GM19238 (cell line): Measurements from ENCODE around the gene KRT222.

ENCODE experiments used
- DNase-seq: peaks from one replicate; pipeline ENCODE4 v3.0.0; 2011; ENCODE audit warnings: low spot score; ENCODE audit not compliant: insufficient read length

The KRT222 gene

DNA sequence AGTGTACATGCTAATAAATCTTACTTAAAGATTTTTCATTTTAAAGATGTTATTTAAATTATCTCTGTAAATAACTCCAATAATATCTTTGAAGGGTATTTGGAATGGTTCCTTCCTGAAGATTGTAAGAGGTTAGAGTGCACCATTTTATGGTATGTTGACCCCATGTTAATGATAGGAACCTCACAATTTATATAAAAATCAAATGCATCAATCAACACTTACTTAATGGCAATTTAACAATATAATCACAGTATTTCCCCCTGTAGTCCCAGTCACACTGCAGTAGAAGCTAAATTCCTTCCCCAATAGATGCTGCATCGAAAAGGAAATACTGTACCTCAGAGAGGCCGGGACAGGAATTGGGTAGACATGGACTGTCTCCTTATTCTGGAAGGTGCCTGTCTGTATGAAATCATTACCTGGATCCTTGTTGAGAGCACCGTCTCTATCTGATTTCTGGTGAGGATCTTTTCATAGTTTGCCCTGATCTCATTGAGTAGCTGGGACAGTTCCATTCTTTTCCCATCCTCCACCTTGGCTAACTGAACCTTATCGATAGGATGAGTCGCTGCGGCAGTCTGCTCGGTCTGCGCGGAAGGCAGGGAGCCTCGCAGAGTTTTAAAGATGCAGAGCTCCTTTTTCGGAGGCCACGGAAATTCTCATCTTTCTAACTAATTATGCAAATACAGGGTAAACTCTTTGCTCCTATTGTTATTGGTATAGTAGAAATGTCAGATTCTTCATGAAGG is at the start of gene KRT222:
TSS of gene KRT222 (minus strand) at position 596 of the 752 bp plus-strand sequence. CDS start at position 518, 78 bp downstream.
- no peak for DNase-seq

DNA sequence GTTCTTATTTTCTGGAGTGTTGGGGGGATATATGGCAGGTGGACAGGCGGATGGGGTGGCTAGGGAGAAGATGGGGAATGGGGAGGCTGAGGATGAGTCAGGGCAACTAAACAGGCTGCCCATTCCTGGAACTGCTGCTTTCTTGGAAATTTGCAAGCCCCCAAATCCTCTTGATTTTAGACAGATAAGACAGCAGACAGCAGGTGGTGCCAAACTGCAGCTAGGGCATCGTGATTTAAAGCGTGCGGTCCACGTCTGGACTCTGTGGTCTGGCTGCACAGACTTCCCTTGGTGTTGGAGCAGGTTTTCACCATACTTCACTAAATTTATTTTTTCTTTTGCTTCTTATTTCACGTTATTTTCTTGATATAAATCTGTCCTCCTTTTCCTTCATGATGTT is 49.5 kb upstream of the KRT222 start:
- DNase-seq, result no peak

DNA sequence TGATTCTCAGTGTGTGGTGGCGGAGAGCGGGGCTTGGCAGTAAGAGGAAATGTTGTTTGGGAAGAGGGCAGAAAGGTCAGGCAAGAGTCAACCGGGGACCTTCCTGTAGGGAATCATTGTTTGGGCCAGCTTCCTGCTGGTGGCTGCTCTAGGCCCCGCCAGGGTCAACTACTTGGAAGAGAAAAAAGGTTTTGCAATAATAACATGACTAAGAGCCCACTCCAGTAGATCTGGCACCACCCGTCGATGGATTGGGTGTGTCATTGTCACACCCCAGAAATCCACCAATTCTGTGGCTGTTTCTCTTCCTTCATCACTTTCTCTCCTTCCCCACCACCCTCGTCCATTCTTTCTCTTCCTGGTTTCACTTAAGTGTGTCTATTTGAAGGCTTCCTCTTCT is 42.8 kb upstream of the KRT222 start:
- no peak for DNase-seq

DNA sequence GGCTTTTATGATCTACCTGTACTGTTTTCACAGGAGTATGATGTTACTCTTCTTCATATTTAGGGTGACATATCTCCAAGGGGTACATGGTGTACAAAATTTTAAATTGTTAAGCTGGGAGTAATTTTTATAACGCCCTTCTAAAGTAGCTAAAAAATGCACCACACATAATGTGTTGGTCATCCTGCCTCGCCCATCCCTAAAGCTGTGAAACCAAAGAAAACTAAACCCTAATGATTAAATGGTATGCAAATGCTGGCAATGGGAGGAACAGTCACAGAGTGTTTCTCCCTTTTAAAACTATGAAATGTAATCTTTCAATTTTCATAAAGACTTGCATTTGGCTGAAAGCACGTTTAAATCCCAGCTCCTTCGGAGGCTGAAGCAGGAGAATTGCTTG is 40.6 kb upstream of the KRT222 start:
- no peak for DNase-seq

DNA sequence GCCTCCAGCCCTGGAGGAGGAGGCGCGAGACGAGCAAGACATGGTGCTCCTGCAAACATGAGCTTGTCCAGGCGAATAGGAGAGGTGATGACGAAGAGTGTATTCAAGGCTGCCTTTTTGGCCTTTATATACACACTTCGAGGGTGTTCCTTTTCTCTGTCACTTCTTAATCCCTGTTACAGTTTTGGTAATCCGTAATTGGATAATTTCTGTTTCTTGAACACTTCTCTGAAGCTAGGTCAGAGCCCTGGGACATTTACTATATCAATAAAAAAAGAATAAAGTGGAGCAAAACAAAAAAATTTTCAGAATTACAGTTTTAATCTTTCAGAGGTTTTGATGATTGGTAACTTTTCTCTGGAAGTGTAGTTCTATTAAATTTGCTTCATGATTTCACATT is 38.7 kb upstream of the KRT222 start, which contains the start of gene KRT24:
TSS of gene KRT24 (minus strand) at position 101 of the 400 bp plus-strand sequence. CDS start at position 42, 59 bp downstream.
- no peak for DNase-seq

DNA sequence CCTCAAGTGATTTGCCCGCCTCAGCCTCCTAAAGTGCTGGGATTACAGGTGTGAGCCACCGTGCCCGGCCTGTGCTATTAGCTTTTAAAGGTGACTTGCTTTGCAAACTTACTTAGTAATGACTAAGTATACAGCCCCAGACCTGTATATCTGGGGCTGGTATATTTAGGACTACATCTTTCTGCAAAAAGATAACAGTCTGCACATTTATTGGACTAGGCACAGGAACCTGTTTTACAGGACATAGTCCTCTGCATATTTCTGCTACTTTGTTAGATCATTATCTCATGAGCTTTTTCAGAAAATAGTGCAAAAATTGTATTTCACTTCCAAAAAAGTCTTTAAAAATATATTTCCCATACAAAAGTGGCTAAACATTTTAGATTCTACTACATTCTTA is 37.3 kb upstream of the KRT222 start:
- no peak for DNase-seq

DNA sequence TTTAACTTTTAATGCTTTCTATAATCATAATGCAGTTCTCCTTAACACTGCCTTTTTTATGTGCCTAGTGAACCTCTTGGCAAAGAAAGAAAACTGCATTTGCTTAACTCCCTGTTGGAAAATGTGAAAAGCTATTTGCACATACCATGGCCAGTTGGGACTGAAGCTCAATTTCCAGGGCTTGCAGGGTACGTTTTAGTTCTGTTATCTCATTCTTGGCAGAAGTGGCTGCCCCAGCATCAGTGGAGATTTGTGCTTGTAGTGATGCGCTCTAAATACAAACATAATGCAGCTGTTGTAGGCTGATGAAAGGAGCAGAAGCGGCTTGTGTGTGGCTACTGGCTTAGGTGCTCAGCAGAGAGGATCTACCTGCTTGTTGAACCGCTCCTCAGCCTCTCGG is 34.9 kb upstream of the KRT222 start:
- DNase-seq, result no peak

DNA sequence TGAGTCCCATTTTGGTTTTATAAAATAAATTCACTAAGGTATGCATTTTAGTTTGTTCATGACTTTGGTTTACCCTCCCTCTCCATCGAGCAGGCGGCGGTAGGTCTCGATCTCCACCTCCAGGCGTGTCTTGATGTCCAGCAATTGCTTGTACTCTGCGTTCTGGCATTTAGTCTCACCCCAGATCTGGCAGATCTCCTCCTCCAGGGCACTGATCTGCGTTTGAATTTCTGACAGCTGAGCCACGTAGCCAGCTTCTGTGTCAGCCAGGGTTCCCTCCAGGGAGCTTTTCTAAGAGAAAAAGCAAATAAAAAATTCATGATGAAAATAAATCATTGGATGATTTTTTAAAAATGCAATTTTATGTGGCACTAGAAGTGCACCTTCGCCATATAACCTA is 34.4 kb upstream of the KRT222 start:
- DNase-seq, result no peak

DNA sequence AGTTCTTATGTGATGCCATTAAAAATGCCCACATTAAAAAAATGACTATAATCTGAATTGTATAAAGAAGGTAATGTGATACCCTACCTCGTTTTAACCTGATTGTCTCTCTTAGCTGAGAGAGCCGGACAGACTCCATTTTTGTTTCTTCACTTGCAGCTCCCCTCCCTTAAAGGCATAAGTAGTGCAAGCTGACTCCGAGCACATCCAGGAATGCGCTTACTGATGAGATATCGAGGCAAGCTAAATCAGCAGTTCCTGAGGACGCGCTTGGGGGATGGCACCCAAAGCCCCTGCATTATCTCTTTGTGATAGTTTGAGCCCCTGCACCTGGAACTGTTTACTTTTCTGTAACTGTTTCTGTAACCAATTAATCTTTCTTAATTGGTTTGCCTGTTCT is 32.3 kb upstream of the KRT222 start:
- DNase-seq, result no peak

DNA sequence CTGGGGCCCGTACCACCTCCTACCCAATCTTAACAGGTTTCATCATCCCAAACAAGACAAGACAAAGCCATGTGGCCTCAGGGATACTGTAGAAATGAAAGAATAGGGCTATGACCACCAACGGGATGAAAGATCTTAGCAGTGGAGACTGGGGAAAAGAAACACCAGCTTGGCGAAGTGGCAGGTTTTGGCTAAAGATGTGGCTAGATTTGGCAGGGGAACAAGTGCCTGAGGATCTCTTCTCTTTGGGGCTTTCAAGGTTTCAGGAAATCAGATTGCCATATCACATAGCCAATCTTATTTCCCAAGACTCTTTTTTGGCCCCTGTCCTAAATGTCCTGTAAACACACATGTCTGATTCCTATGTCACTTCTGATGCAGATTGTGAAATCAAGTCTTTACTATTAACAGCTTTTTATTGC is 31.7 kb upstream of the KRT222 start:
- no peak for DNase-seq

DNA sequence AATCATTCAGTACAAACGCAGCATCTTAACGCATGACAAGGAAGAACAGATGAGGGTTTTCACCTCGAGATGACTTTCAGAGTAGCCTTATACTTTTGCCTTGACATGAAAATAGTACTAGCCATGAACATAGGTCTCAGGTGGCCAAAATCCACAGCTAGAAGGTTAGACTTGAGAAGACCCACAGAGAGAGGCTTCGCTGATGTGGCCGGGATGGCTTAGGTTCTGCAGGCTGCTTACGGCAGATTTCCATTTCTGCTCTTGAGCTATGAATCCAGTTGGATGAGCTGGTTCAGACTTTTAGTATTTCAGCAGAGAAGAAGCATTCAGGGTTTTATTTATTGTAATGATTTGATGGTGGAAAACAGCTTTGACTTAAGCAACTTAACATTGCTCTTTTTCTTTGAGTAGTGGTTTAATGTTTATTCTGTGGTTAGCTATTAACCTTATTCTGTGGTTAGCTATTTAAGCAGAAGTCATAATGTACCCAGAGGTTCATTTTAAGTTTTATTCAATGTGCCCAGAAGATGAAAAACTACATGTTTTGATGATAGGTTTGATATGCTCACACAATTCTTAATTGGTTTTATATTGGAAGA is 31.0 kb upstream of the KRT222 start:
- DNase-seq, result no peak

DNA sequence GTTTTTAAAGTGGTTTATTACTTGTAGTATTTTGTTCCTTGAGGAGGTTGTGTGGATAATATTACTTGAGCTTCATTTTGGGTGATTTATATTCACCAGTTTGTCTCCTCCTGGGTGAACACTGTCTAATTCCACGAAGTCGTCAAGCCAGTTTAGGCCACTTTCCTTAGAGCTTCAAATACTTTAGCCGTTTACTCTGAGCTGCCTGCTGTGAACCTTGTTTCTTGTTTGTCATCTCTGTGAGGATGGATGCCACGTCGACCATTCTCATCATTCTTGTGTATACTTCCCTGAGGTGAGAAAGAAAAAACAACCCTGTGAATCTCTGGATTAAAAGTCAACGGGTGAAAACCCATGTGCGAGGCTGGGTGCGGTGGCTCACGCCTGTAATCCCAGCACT is 29.6 kb upstream of the KRT222 start:
- no peak for DNase-seq

DNA sequence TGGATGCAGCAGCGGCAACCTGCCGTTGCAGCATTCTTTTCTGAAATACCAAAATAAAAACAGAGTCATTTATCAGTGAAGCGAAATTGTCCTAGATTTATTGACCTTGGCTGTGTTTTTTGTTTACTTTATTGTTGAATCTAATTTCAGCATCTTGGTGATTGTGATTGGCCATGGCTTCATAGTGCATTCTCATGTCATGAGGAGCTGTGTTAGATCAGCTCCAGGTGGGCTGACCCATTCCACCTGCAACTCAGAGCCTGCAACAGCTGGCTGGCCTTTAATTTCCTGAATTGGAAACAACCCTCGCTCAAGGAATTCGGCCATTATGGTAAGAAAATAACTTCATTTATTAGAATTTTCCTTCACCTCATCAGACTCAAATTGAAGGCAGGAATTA is 22.1 kb upstream of the KRT222 start:
- DNase-seq, result no peak

DNA sequence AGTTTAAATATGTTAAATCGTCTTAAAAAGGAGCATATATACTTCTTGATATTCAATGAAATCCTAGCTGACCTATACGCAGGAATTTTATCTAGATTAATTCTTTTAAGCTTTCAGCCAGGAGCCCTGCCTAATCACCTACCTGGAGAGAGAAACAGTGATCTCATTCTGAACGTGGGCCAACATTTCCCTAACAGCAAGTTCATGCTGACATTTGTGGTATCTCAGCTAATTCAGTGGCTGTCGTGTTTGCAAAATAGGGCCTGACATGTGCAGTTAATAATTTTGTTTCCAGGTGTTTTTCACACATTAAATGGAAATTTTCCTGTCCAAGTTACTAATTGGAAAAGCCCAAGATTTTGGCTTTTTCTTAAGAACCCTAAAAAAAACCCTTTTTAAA is 21.2 kb upstream of the KRT222 start:
- DNase-seq, result no peak

DNA sequence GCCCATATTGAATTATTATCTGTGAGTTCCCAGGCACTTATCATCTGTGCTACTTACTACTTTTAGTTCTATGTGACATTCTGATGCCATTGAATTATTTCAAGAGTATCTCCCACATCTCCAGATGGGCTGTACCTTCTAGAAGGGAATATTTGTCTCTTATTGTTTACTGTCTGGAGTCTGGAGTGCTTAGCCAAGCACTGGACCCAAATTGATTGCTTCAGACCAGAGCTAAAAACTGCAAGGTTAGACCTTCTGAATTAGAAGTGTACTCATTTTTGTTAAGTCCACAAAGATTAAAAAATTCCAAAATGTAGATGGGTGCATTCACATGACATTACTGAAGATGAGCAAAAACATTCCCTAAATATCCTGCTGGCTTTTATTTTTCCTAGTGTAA is 16.0 kb upstream of the KRT222 start:
- DNase-seq, result no peak

DNA sequence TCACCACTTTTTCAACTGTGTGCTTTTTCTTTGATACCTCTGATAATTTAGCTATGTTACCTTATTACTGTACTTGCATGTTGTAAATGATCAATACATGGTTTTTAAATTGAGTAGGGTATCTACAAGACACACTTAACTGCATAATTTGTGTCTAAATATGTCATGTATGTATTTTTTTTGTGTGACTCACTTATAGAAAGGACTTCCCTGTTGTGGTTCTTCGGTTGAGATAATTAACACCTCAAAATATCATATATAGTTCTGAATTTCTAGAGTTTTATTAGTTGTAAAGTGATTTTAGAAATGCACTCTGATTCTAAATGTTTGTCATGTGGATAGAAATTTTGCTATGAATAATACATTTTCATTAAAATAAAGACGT is 14.5 kb upstream of the KRT222 start:
- DNase-seq, result no peak

DNA sequence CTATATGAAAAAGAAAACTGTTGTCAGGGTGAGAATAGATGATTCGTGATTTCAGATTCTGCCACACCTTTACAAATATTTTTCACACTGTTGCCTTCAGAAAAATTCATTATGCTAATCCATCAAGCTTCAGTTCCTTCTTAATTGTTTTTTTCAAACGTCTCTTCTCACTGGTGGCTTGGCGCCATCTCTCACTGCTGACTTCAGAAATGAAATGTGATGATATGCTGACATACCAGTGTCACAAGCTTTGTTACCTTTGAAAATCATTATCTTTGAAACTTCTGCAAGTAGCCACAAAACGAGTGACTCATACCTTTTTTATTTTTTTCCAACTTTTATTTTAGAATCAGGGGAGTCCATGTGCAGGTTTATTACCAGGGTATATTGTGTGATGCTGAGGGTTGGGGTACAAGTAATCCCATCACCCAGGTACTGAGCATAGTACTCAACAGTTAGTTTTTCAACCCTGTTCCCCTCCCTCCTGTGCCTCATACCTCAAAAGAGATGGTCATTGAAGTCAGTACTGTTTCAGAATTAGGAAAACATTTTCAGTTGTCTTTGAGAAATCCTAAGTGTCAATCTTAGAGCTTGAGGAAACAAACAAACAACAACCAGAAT is 14.0 kb upstream of the KRT222 start:
- no peak for DNase-seq

DNA sequence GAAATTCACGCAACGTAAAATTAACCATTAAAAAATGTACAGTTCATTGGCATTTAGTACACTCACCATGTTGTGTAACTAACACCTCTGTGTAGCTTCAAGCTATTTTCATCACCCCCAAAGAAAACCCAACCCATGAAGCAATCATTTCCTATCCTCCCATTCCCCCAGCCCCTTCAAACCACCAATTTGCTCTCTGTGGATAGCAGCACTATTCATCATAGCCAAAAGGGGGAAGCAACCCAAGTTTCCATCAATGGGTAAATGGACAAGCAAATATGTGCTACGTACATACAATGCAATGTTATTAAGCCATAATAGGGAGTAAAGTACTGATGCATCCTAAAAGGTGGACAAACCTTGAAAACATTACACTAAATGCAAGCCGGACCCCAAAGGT is 10.9 kb upstream of the KRT222 start:
- DNase-seq, result no peak

DNA sequence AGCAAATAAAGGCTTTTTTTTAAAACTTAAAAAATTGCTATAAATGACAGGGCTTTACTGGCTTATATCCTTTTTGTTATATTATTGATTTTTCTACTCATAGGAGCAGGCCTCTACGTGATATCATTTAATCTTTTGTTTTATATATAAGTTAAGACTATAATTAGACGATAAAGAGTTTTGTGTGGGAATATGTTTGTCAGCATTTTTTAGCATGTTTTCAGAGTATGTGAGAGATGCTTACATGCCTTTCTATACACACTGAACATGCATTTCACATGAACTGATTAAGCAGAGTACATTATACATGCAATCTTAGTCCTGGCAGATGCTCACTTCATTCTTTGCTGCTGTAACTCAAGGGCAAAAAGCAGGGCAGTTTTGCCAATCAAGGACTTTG is 7.7 kb upstream of the KRT222 start:
- DNase-seq, result no peak

DNA sequence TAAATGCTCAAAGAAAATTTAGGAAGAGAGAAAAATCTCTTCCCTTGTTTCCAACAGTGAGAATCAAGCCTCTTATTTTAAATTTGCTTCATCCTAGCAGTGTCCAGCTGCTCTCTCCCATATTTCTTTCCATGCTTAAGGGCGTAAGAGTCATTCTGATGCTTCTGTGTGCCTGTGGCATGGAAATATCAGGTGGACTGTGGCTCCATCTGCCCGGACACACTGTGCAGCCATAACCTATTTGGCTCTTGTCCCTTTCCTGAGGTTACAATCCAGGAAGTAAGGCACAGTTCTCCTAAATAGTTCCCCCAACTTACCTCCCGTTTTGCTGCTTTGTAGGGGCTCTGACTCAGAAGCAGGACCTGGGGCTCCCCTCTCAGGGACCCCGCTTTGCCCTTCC is 6.3 kb upstream of the KRT222 start:
- no peak for DNase-seq

DNA sequence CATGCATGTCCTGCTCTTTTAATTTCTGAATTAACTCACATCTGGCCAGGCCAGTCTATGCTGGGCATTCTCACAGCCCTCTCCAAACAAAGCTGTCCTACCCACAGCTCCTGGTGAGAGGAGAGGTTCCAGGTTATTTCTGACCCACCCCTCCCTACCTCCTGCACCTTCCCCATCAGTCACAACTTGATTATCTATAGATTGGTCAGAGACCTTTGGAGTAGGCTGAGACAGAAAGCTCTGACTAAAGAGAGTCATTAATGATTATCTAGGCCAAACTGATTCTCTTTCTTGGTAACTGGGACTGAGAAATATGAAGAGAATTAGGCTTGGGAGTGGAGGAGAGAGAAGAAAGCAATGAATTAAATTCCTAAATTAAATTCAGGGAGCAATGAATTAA is 1.4 kb upstream of the KRT222 start:
- no peak for DNase-seq

DNA sequence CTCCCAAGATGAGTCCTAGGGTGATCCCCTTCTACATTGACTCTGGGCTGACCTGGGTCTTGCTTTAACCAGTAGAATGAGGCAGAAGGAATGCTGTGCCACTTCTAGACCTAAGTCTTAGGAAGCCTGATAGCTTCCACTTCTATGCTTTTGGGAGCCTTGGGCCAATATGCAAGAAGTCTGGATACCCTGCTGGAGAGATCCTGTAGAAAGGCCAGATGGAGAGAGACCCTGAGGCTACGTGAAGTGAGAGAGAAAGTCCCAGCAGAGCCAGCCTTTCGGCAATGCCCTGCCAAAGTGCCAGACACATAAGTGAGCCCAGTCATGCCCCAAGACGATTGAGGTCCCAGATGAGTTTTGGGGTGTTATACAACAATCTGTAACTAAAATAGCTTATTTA is 1.7 kb downstream of the KRT222 start:
- DNase-seq, result no peak

DNA sequence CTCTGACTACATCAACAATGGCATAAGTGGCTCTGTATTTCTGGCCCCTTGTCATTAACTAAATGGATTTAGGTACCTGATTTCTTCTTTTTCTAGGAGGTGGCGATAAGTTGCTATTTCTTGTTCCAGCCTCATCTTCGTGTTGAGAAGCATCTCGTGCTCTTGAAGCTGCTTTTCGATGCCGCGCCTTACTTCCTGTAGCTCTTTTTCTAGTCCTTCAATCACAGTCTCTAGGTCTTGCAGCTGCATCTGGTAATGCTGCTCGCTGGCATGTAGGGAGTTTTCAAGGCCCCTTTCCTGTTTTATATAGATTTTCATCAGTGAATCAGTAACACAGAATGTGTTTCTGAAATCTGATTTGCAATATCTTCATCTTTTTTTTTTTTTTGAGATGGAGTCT is 5.1 kb downstream of the KRT222 start:
- no peak for DNase-seq
